PC-3 (cell line): Measurements from ENCODE around the gene ZNF716. TPM values are rescaled to one million over a fixed set of nuclear protein-coding genes. Genes with fewer than 3 reads are reported as not detected.

ENCODE experiments used
- ATAC-seq: fragments of 200-7000 bp; cut with Tn5 transposase; 2 replicates; pipeline ENCODE4 v1.9.1; 2020; ENCODE audit warnings: mild to moderate bottlenecking, moderate library complexity
- BruUV-seq: library from RNA; stranded (reverse); fragments of 400-500 nt; replicated peaks from 2 replicates; lab custom pipeline; 2021; lab: Mats Ljungman, UMichigan
- CTCF ChIA-PET: fragments of 300-600 bp; sonication (Branson Sonifier 250); formaldehyde crosslinking; loops from one replicate; lab custom pipeline; 2022; ENCODE audit warnings: antibody characterized with exemption; lab: Charles Lee
- POLR2A ChIA-PET: fragments of 300-600 bp; sonication (Branson Sonifier 250); formaldehyde crosslinking; loops from one replicate; lab custom pipeline; 2022; ENCODE audit warnings: antibody characterized with exemption; ENCODE audit not compliant: unreplicated experiment; lab: Charles Lee
- DNase-seq: peaks from one replicate; pipeline ENCODE4 v3.0.0-alpha.2; 2015
- H2AFZ ChIP-seq: fragments of 300-600 bp; sonication (generic); 2 replicates; pipeline ENCODE4 v1.6.0; 2016; ENCODE audit warnings: antibody characterized with exemption, low read length
- H3F3A ChIP-seq: fragments of 300-600 bp; sonication (generic); one replicate; pipeline ENCODE4 v1.6.0; 2017; ENCODE audit warnings: antibody characterized with exemption, low read length, control low read depth, mild to moderate bottlenecking; ENCODE audit not compliant: unreplicated experiment
- H3K27ac ChIP-seq: fragments of 300-600 bp; sonication (generic); 2 replicates; pipeline ENCODE4 v1.5.1; 2016; ENCODE audit warnings: mild to moderate bottlenecking, low read length
- H3K27me3 ChIP-seq: fragments of 300-600 bp; sonication (generic); 2 replicates; pipeline ENCODE4 v1.6.1; 2016; ENCODE audit warnings: low read length, mixed read lengths
- H3K36me3 ChIP-seq: fragments of 300-600 bp; sonication (generic); 2 replicates; pipeline ENCODE4 v1.6.1; 2016; ENCODE audit warnings: low read depth, mixed run types, low read length, mixed read lengths
- H3K4me1 ChIP-seq: fragments of 300-600 bp; sonication (generic); 2 replicates; pipeline ENCODE4 v1.5.1; 2016; ENCODE audit warnings: low read length; ENCODE audit not compliant: insufficient read depth
- H3K4me2 ChIP-seq: fragments of 300-600 bp; sonication (generic); 2 replicates; pipeline ENCODE4 v1.6.0; 2016; ENCODE audit warnings: low read length
- H3K4me3 ChIP-seq: fragments of 300-600 bp; sonication (generic); 2 replicates; pipeline ENCODE4 v1.5.1; 2016; ENCODE audit warnings: mild to moderate bottlenecking, low read length, mixed read lengths
- H3K79me2 ChIP-seq: fragments of 300-600 bp; sonication (generic); 2 replicates; pipeline ENCODE4 v1.6.1; 2017; ENCODE audit warnings: low read length, mixed read lengths
- H3K9ac ChIP-seq: fragments of 300-600 bp; sonication (generic); 2 replicates; pipeline ENCODE4 v1.6.0; 2016; ENCODE audit warnings: mild to moderate bottlenecking, low read length
- H3K9me2 ChIP-seq: fragments of 300-600 bp; sonication (generic); replicated peaks from 2 replicates; pipeline ENCODE4 v1.6.1; 2016; ENCODE audit warnings: mixed run types, low read length, mixed read lengths
- H3K9me3 ChIP-seq: fragments of 300-600 bp; sonication (generic); 2 replicates; pipeline ENCODE4 v1.6.1; 2016; ENCODE audit warnings: low read length, mixed read lengths
- H4K20me1 ChIP-seq: fragments of 300-600 bp; sonication (generic); 2 replicates; pipeline ENCODE4 v1.6.1; 2016; ENCODE audit warnings: low read length, mixed read lengths
- CTCF ChIP-seq: fragments of 300-600 bp; sonication (generic); conservative IDR thresholded peaks from 2 replicates; pipeline ENCODE4 v1.5.1; 2017; ENCODE audit warnings: antibody characterized with exemption, low read depth, mild to moderate bottlenecking, low read length
- EZH2 ChIP-seq: fragments of 300-600 bp; sonication (generic); IDR thresholded peaks from one replicate; pipeline ENCODE4 v1.6.1; 2017; ENCODE audit warnings: antibody characterized with exemption, mild to moderate bottlenecking, low read length; ENCODE audit not compliant: unreplicated experiment
- EZH2phosphoT487 ChIP-seq: fragments of 300-600 bp; sonication (generic); IDR thresholded peaks from 2 replicates; pipeline ENCODE4 v1.6.1; 2018; ENCODE audit warnings: mild to moderate bottlenecking, antibody characterized with exemption, low read length, borderline replicate concordance
- intact Hi-C: fragments of 100-400 bp; cut with micrococcal nuclease; formaldehyde crosslinking; loops from 2 replicates; pipeline ENCODE4 v1.9.0; 2023
- total RNA-seq: library from RNA; depleted of rRNA; stranded (reverse); fragments of >200 nt; gene quantifications from 2 replicates; pipeline ENCODE4 v1.2.3, GENCODE V29; 2014

The ZNF716 gene
- total RNA-seq, 1 experiment from 2014 or later = not detected

- H4K20me1 ChIP-seq = no peaks in the 10 kb centered on the region
- H3K9me3 ChIP-seq = 0 out of 2 replicates have a peak, but pooled peaks cover 5% of the 10 kb centered on the region
- H3K9ac ChIP-seq = no peak overlapping the region
- no peak overlapping the region for H3K4me2 ChIP-seq
- no peaks in the 10 kb centered on the region for H3K27me3 ChIP-seq
- no peaks in the 10 kb centered on the region for H3K79me2 ChIP-seq
- intact Hi-C loops = no loop called here
- TF ChIP-seq CTCF = no peak
- TF ChIP-seq EZH2phosphoT487 = no peak
- TF ChIP-seq EZH2 = no peak
- ATAC-seq (no peak), DNase-seq (no peak)
- no peak overlapping the region for H2AFZ ChIP-seq
- ChIA-PET POLR2A (no interaction called here), CTCF (no interaction called here)
- no peak overlapping the region for H3K27ac ChIP-seq
- H3K4me1 ChIP-seq = no peaks in the 10 kb centered on the region
- H3K4me3 ChIP-seq = no peak overlapping the region
- H3K36me3 ChIP-seq = no peaks in the 10 kb centered on the region
- no peaks in the 10 kb centered on the region for H3F3A ChIP-seq
- no peaks in the 10 kb centered on the region for H3K9me2 ChIP-seq
- BruUV-seq = no TSS peak
Observed at GRCh38 chr7:57417736-57418135, 32.2 kb upstream of the ZNF716 start.

- H3K9ac ChIP-seq = no peak overlapping the region
- no peaks in the 10 kb centered on the region for H4K20me1 ChIP-seq
- no peaks in the 10 kb centered on the region for H3K9me3 ChIP-seq
- TF ChIP-seq EZH2 (no peak), CTCF (no peak)
- H3K9me2 ChIP-seq = no peaks in the 10 kb centered on the region
- BruUV-seq = no TSS peak
- no peak for DNase-seq
- no peak overlapping the region for H3K4me2 ChIP-seq
- H3K27me3 ChIP-seq = no peaks in the 10 kb centered on the region
- H3F3A ChIP-seq = no peaks in the 10 kb centered on the region
- no peak overlapping the region for H3K4me3 ChIP-seq
- CTCF ChIA-PET = no interaction called here
- intact Hi-C loops = no loop called here
- no peak overlapping the region for H2AFZ ChIP-seq
- no peak overlapping the region for H3K27ac ChIP-seq
- H3K36me3 ChIP-seq = no peaks in the 10 kb centered on the region
- no peaks in the 10 kb centered on the region for H3K79me2 ChIP-seq
- ATAC-seq = no peak
- POLR2A ChIA-PET = no interaction called here
- no peaks in the 10 kb centered on the region for H3K4me1 ChIP-seq
Observed at GRCh38 chr7:57423768-57424167, 26.2 kb upstream of the ZNF716 start.

- DNase-seq = no peak
- POLR2A ChIA-PET = no interaction called here
- H3K27ac ChIP-seq = no peak overlapping the region
- BruUV-seq = no TSS peak
- no peak overlapping the region for H3K9ac ChIP-seq
- ATAC-seq = no peak
- H3K4me1 ChIP-seq = no peaks in the 10 kb centered on the region
- no peak overlapping the region for H2AFZ ChIP-seq
- no peaks in the 10 kb centered on the region for H3K36me3 ChIP-seq
- H3K9me3 ChIP-seq = no peaks in the 10 kb centered on the region
- no peaks in the 10 kb centered on the region for H3K27me3 ChIP-seq
- H3K9me2 ChIP-seq = no peaks in the 10 kb centered on the region
- no peak overlapping the region for H3K4me2 ChIP-seq
- no peak overlapping the region for H3K4me3 ChIP-seq
- TF ChIP-seq EZH2phosphoT487 = no peak
- no peak for TF ChIP-seq EZH2
- TF ChIP-seq CTCF = no peak
- intact Hi-C loops = no loop called here
- no peaks in the 10 kb centered on the region for H3F3A ChIP-seq
- no peaks in the 10 kb centered on the region for H4K20me1 ChIP-seq
- H3K79me2 ChIP-seq = no peaks in the 10 kb centered on the region
- CTCF ChIA-PET = no interaction called here
Observed at GRCh38 chr7:57424515-57425238, 25.3 kb upstream of the ZNF716 start.
